K562 (cell line): ENCODE results near the gene LIN28A. TPM values are rescaled to one million over a fixed set of nuclear protein-coding genes. Genes with fewer than 3 reads are reported as not detected.

ENCODE experiments used
- BCOR ChIP-seq: fragments of 450-650 bp; IDR thresholded peaks from 2 replicates; pipeline ENCODE4 v1.6.1; 2016
- CBX5 ChIP-seq: IDR thresholded peaks from 2 replicates; pipeline ENCODE4 v1.6.1; 2014; ENCODE audit warnings: low read depth, borderline replicate concordance
- CREB1 ChIP-seq, 2 experiments: sonication (generic) in 1 of 2; formaldehyde crosslinking in 1 of 2; IDR thresholded peaks; 2 replicates each; pipeline versions ENCODE4 v1.6.1 to v1.8.0; 2012 to 2022; ENCODE audit warnings: inconsistent platforms in 1 of 2, mild to moderate bottlenecking in 1 of 2, missing genetic modification reagents in 1 of 2, moderate library complexity in 1 of 2
- CREB3 ChIP-seq: fragments of 450-650 bp; conservative IDR thresholded peaks from 2 replicates; pipeline ENCODE4 v1.6.1; 2016; ENCODE audit warnings: missing genetic modification characterization, low read depth, mild to moderate bottlenecking, missing compliant biosample characterization, moderate library complexity
- HMGXB4 ChIP-seq: sonication (generic); formaldehyde crosslinking; IDR thresholded peaks from 2 replicates; pipeline ENCODE4 v1.8.1; 2023; ENCODE audit warnings: mild to moderate bottlenecking, missing genetic modification reagents
- PRPF4 ChIP-seq: fragments of 200-400 bp; formaldehyde crosslinking; IDR thresholded peaks from one replicate; pipeline ENCODE4 v1.6.1; 2017; ENCODE audit warnings: low read length, low read depth, mild to moderate bottlenecking; ENCODE audit not compliant: insufficient read depth, poor library complexity, severe bottlenecking
- SMAD4 ChIP-seq: fragments of 250-450 bp; sonication (Bioruptor Pico); conservative IDR thresholded peaks from 2 replicates; pipeline ENCODE4 v1.8.0; 2021; ENCODE audit warnings: inconsistent platforms, mild to moderate bottlenecking, moderate library complexity
- ZBTB40 ChIP-seq, 2 experiments: fragments of 450-650 bp in 1 of 2; sonication (generic) in 1 of 2; formaldehyde crosslinking in 1 of 2; IDR thresholded peaks; 2 replicates each; pipeline versions ENCODE4 v1.7.1 to v1.9.0; 2016 to 2022; ENCODE audit warnings: inconsistent platforms in 1 of 2, mild to moderate bottlenecking in 1 of 2, missing genetic modification reagents in 1 of 2
- ZNF197 ChIP-seq: fragments of 200-800 bp; sonication (Bioruptor generic); IDR thresholded peaks from 2 replicates; pipeline ENCODE4 v1.6.1; 2016; ENCODE audit warnings: low read depth, missing genetic modification characterization, missing compliant biosample characterization
- ZNF395 ChIP-seq: fragments of 200-800 bp; sonication (Bioruptor generic); IDR thresholded peaks from 2 replicates; pipeline ENCODE4 v1.6.1; 2017; ENCODE audit warnings: missing genetic modification characterization, missing compliant biosample characterization
- ZNF551 ChIP-seq: fragments of 250-450 bp; sonication (Bioruptor Pico); IDR thresholded peaks from 2 replicates; pipeline ENCODE4 v1.5.0; 2021; ENCODE audit warnings: mild to moderate bottlenecking, moderate library complexity
- ZNF778 ChIP-seq: fragments of 450-650 bp; formaldehyde crosslinking; IDR thresholded peaks from 2 replicates; pipeline ENCODE4 v1.4.0; 2020; ENCODE audit warnings: mild to moderate bottlenecking, moderate library complexity
- polyA plus RNA-seq, 8 experiments: library from polyadenylated mRNA; depleted of rRNA in 4 of 8; stranded (reverse) in 5 of 8; unstranded in 3 of 8; fragments of >200 nt; fragmentation: Nextera tagmentation in 2 of 8; fragmentation: Illumina TruSeq in 1 of 8; extraction: Ambion mirVana in 2 of 8; extraction: Trizol in 1 of 8; gene quantifications; 2 replicates each; pipeline versions ENCODE4 v1.2.1 to v1.2.3, GENCODE V29; 2011 to 2014; ENCODE audit warnings: inconsistent platforms in 1 of 8, missing spikeins in 1 of 8
- total RNA-seq, 7 experiments: library from RNA; depleted of rRNA in 6 of 7; stranded (reverse); fragments of >200 nt in 6 of 7; fragmentation: Illumina TruSeq in 2 of 7; extraction: Trizol in 2 of 7; gene quantifications; 2 replicates each; pipeline versions ENCODE4 v1.2.1 to v1.2.3, GENCODE V29; 2011 to 2021; ENCODE audit warnings: low replicate concordance in 1 of 7

LIN28A gene
- total and polyA plus RNA-seq, 9 of the 15 experiments (the other 6 are each of a cell fraction or from before 2014, with no cell fraction given), result 0.80 to 5.4 (median 3.9) TPM

GRCh38 chr1:26477446-26478152 is 67.0 kb downstream of the LIN28A start (continued):
- TF ChIP-seq PRPF4, result no peak
- 0 out of 2 replicates have a peak, but pooled peaks have one; percentile 50 for TF ChIP-seq SMAD4 (CRISPR knock-in tag)
- TF ChIP-seq ZNF197 (CRISPR knock-in tag), result no peak
- no peak for TF ChIP-seq CBX5
- TF ChIP-seq ZNF395, result peak; percentile 66; the same call in 1 of the 2 replicates
- no peak for TF ChIP-seq ZNF778 (CRISPR knock-in tag)
- TF ChIP-seq HMGXB4 (CRISPR knock-in tag), result no peak
- no peak for TF ChIP-seq BCOR
- no peak for TF ChIP-seq ZNF551
- TF ChIP-seq CREB3, result 0 out of 2 replicates have a peak, but pooled peaks have one; percentile 56
- no peak for TF ChIP-seq ZBTB40 (IDR thresholded peaks at IDR 0.05)
- no peak for TF ChIP-seq ZBTB40 (CRISPR knock-in tag; IDR thresholded peaks at IDR 0.05)
- no peak; the same call in 1 of the 2 replicates for TF ChIP-seq CREB1 (IDR thresholded peaks at IDR 0.05)
- TF ChIP-seq CREB1 (CRISPR knock-in tag; IDR thresholded peaks at IDR 0.05), result no peak
